Measurements from ENCODE around the gene KRT76.

Gene KRT76

DNA sequence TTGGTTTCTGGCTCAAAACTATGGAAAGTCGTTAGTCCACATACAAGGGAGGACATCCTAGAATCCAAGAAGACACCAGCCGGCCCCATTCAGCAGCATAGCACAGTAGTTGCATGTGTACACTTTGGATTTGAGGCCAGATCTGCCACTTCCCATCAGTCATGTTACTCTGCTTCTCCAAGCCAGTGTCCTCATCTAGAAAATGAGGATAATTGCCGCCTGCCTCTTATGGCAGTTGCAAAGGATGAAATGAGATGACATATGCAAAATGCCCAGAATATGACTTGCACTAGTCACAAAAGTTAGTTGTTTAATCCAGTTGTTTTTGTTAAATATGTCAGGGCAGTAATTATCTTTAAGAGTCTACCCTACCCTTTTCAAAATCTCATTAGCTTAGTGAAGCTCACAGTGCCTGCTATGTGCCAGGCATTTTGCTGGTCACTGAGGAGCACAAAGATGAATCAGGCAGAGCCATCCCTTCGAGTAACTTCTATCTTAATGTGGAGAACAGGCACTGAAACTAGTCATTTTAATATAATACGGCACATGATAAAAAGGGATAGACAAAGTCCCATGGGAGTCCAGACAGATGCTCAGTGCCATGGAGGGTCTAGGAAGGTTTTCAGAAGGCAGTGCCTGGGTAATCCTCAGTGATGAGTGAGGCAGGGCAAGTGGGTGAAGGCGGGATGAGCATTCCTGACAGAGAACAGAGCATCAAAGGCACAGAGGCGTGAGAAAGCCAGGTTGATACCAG, 6.6 kb upstream of the KRT76 start:
- H3F3A ChIP-seq (ENCODE audit: insufficient read depth) = no peaks in the 10 kb centered on the region
- no peak overlapping the region for H3K9ac ChIP-seq (ENCODE audit: low read length)
- no peaks in the 10 kb centered on the region for H4K20me1 ChIP-seq (ENCODE audit: low read depth, low read length)
- no peaks in the 10 kb centered on the region for H3K36me3 ChIP-seq (ENCODE audit: low read length)
- H3K4me3 ChIP-seq (ENCODE audit: insufficient read depth, low read length, poor library complexity, severe bottlenecking) = no peak overlapping the region
- TF ChIP-seq EZH2phosphoT487 (conservative IDR thresholded peaks at IDR 0.05; ENCODE audit: low read length) = no peak
- TF ChIP-seq, protein P1, sequence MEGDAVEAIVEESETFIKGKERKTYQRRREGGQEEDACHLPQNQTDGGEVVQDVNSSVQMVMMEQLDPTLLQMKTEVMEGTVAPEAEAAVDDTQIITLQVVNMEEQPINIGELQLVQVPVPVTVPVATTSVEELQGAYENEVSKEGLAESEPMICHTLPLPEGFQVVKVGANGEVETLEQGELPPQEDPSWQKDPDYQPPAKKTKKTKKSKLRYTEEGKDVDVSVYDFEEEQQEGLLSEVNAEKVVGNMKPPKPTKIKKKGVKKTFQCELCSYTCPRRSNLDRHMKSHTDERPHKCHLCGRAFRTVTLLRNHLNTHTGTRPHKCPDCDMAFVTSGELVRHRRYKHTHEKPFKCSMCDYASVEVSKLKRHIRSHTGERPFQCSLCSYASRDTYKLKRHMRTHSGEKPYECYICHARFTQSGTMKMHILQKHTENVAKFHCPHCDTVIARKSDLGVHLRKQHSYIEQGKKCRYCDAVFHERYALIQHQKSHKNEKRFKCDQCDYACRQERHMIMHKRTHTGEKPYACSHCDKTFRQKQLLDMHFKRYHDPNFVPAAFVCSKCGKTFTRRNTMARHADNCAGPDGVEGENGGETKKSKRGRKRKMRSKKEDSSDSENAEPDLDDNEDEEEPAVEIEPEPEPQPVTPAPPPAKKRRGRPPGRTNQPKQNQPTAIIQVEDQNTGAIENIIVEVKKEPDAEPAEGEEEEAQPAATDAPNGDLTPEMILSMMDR (IDR thresholded peaks at IDR 0.05; ENCODE audit: insufficient read depth, low read length, poor library complexity, severe bottlenecking) = no peak
- H3K27ac ChIP-seq (ENCODE audit: low read depth, low read length) = no peak overlapping the region
- H3K9me2 ChIP-seq (replicated peaks; ENCODE audit: insufficient read depth, low read length) = no peaks in the 10 kb centered on the region
- no peak overlapping the region for H2AFZ ChIP-seq (ENCODE audit: low read depth, low read length, severe bottlenecking)
- no peaks in the 10 kb centered on the region for H3K27me3 ChIP-seq (ENCODE audit: low read length)
- no peak overlapping the region for H3K4me2 ChIP-seq (ENCODE audit: low read depth, low read length, poor library complexity, severe bottlenecking)
- no peaks in the 10 kb centered on the region for H3K9me3 ChIP-seq (ENCODE audit: insufficient read depth, low read length)
- no peaks in the 10 kb centered on the region for H3K79me2 ChIP-seq (ENCODE audit: insufficient read depth, low read length)

DNA sequence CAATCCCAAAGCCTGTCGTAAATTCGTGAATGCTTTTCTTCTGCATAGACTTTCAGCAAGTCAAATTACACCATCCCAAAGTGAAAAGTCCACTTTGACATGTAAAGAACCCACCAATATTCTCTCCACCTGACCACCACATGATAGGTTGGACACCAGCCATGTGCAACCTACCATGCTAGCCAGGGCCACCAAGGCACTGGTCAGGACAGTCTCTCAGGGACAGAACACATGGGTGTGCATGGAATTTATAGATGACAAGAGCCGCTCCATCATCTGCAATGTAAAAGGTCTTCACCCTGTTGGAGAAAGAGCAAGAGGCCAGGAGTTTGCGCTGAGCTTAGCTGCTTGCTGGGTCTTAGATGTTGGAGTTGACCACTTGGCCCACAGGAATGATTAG, 5.4 kb upstream of the KRT76 start:
- Histone ChIP-seq H3K79me2 (ENCODE audit: insufficient read depth, low read length) (no peaks in the 10 kb centered on the region), H2AFZ (ENCODE audit: low read depth, low read length, severe bottlenecking) (no peak overlapping the region), H3F3A (ENCODE audit: insufficient read depth) (no peaks in the 10 kb centered on the region), H3K27me3 (ENCODE audit: low read length) (no peaks in the 10 kb centered on the region), H3K9me2 (replicated peaks; ENCODE audit: insufficient read depth, low read length) (no peaks in the 10 kb centered on the region), H4K20me1 (ENCODE audit: low read depth, low read length) (no peaks in the 10 kb centered on the region), H3K9me3 (ENCODE audit: insufficient read depth, low read length) (no peaks in the 10 kb centered on the region), H3K27ac (ENCODE audit: low read depth, low read length) (no peak overlapping the region), H3K36me3 (ENCODE audit: low read length) (no peaks in the 10 kb centered on the region), H3K4me3 (ENCODE audit: insufficient read depth, low read length, poor library complexity, severe bottlenecking) (no peak overlapping the region), H3K9ac (ENCODE audit: low read length) (no peak overlapping the region), H3K4me2 (ENCODE audit: low read depth, low read length, poor library complexity, severe bottlenecking) (no peak overlapping the region)
- no peak for TF ChIP-seq EZH2phosphoT487 (conservative IDR thresholded peaks at IDR 0.05; ENCODE audit: low read length)
- TF ChIP-seq, protein P1 (IDR thresholded peaks at IDR 0.05; ENCODE audit: insufficient read depth, low read length, poor library complexity, severe bottlenecking) = no peak

DNA sequence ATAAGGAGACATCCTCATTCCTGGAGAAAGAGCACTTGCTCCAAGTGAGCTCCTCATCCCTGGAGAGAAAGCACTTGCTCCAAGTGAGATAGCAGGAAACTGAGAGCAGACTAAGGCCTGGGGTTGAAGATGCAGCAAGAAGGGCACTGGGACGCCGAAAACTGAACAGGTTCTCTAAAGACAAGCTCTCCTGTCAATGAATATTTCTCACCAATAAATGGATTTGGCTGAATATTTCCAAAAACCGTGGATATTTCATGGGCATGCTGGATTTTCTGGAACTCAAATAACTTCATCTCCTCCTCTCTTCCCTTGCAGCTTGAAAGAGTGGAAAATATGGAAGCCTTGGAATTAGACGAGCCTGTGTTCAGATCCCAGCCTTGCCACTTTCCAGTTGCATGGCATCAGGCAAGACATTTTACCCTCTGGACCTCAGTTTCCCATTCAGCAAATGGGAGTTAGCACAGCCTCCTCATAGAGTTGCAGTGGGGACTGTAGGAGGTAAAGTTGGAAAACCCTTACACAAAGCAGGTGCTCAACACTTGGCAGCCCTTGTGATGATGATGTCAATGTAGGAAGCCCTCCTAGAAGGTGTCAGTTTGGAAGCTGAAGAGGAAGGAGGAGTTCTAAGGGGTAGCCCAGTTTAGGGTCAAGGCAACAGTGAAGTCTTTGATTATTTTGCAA, 4.4 kb upstream of the KRT76 start:
- Histone ChIP-seq H3K9ac (ENCODE audit: low read length) (no peak overlapping the region), H2AFZ (ENCODE audit: low read depth, low read length, severe bottlenecking) (no peak overlapping the region), H3K79me2 (ENCODE audit: insufficient read depth, low read length) (no peaks in the 10 kb centered on the region), H3K27me3 (ENCODE audit: low read length) (no peaks in the 10 kb centered on the region), H3K36me3 (ENCODE audit: low read length) (no peaks in the 10 kb centered on the region), H3K4me3 (ENCODE audit: insufficient read depth, low read length, poor library complexity, severe bottlenecking) (no peak overlapping the region), H4K20me1 (ENCODE audit: low read depth, low read length) (no peaks in the 10 kb centered on the region), H3K27ac (ENCODE audit: low read depth, low read length) (no peak overlapping the region), H3K9me2 (replicated peaks; ENCODE audit: insufficient read depth, low read length) (no peaks in the 10 kb centered on the region), H3F3A (ENCODE audit: insufficient read depth) (no peaks in the 10 kb centered on the region), H3K4me2 (ENCODE audit: low read depth, low read length, poor library complexity, severe bottlenecking) (no peak overlapping the region), H3K9me3 (ENCODE audit: insufficient read depth, low read length) (no peaks in the 10 kb centered on the region)
- TF ChIP-seq EZH2phosphoT487 (conservative IDR thresholded peaks at IDR 0.05; ENCODE audit: low read length) = no peak
- TF ChIP-seq, protein P1 (IDR thresholded peaks at IDR 0.05; ENCODE audit: insufficient read depth, low read length, poor library complexity, severe bottlenecking) = no peak
